Measurements from ENCODE around the gene OSCAR.

Gene OSCAR

GRCh38 chr19:54084410-54084809 lies 16.2 kb downstream of the OSCAR start:
- no peak for DNase-seq
- TF ChIP-seq POLR2A (IDR thresholded peaks at IDR 0.05; ENCODE audit: low read length) (no peak), GATA1 (IDR thresholded peaks at IDR 0.05; ENCODE audit: low read depth, low read length) (no peak)

DNA sequence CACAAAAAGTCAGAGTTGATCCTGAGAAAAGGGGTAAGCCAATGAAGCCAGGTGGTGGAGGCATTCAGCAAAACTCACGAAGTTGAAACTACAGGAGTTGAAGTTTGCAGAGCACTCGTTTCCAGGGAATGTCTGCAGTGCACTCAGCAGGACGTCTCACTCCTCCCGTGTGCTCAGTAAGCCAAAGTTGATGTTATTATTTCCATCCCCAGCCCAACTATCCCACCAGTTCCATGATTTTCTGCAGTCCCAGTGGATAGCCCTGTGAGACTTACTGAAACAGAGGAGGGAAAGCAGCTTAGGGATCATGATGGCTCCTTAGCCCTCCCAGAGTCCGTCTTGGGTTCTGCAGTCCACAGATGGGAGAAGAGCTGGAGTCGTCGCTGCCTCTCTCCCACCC lies 19.6 kb downstream of the OSCAR start, which contains the start of gene TARM1:
TSS of gene TARM1 (minus strand) at position 334 of the 400 bp plus-strand sequence. CDS start at position 309, 25 bp downstream.
- no peak for DNase-seq
- TF ChIP-seq GATA1 (IDR thresholded peaks at IDR 0.05; ENCODE audit: low read depth, low read length), result no peak
- no peak for TF ChIP-seq POLR2A (IDR thresholded peaks at IDR 0.05; ENCODE audit: low read length)

- no peak for DNase-seq
- no peak for TF ChIP-seq GATA1 (IDR thresholded peaks at IDR 0.05; ENCODE audit: low read depth, low read length)
- no peak for TF ChIP-seq POLR2A (IDR thresholded peaks at IDR 0.05; ENCODE audit: low read length)
These were observed 23.3 kb downstream of the OSCAR start for GRCh38 chr19:54077334-54077733.

GRCh38 chr19:54074851-54075250 lies 25.8 kb downstream of the OSCAR start:
- DNase-seq, result no peak
- TF ChIP-seq GATA1 (IDR thresholded peaks at IDR 0.05; ENCODE audit: low read depth, low read length) (no peak), POLR2A (IDR thresholded peaks at IDR 0.05; ENCODE audit: low read length) (no peak)

DNA sequence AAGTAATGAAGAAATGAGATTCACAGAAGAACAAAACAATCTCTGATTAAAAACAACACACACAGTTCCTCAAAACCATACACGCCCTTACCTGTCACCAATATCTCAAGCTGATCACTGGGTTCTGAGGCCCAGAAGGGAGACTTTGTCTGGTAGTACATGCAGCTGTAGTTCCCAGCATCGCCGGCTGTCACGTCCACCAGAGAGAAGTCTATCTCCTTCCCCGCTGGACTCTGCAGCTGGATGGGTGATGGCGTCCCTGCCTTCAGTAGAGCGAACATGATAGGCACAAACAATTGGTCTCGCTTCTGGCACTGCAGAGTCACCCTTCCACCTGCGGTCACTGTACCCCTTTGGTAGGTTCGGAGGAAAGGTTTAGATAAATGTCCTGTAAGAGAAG lies 26.8 kb downstream of the OSCAR start:
- TF ChIP-seq GATA1 (IDR thresholded peaks at IDR 0.05; ENCODE audit: low read depth, low read length), result no peak
- no peak for TF ChIP-seq POLR2A (IDR thresholded peaks at IDR 0.05; ENCODE audit: low read length)

DNA sequence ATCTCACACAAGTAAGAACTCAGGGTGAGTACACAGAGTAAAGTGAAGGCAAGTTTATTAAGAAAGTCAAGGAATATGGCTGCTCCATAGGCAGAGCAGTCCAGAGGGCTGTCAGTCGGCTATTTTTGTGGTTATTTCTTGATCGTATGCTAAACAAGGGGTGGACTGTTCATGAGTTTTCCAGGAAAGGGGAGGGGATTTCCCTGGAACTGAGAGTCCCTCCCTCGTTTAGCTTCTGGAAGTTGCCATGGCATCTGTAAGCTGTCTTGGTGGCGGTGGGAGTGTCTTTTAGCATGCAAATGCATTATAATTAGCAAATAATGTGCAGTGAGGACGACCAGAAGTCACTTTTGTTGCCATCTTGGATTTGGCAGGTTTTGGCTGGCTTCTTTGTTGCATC lies 31.1 kb downstream of the OSCAR start:
- TF ChIP-seq GATA1 (IDR thresholded peaks at IDR 0.05; ENCODE audit: low read depth, low read length), result no peak
- TF ChIP-seq POLR2A (IDR thresholded peaks at IDR 0.05; ENCODE audit: low read length), result no peak
- DNase-seq, result no peak

More for the DNA sequence above, 26.8 kb downstream of the OSCAR start:
- DNase-seq, result no peak

- no peak for DNase-seq
- TF ChIP-seq GATA1 (IDR thresholded peaks at IDR 0.05; ENCODE audit: low read depth, low read length) (no peak), POLR2A (IDR thresholded peaks at IDR 0.05; ENCODE audit: low read length) (no peak)
These were observed 37.1 kb downstream of the OSCAR start, which contains the start of gene VSTM1 for GRCh38 chr19:54063350-54064116. VSTM1 (minus strand) TSS chr19:54063897; CDS start chr19:54063777, 120 bp downstream.

- no peak for TF ChIP-seq POLR2A (IDR thresholded peaks at IDR 0.05; ENCODE audit: low read length)
- TF ChIP-seq GATA1 (IDR thresholded peaks at IDR 0.05; ENCODE audit: low read depth, low read length), result no peak
These were observed 38.0 kb downstream of the OSCAR start for GRCh38 chr19:54062643-54063042.

GRCh38 chr19:54047616-54048015 lies 53.0 kb downstream of the OSCAR start:
- DNase-seq, result no peak
- TF ChIP-seq GATA1 (IDR thresholded peaks at IDR 0.05; ENCODE audit: low read depth, low read length) (no peak), POLR2A (IDR thresholded peaks at IDR 0.05; ENCODE audit: low read length) (no peak)

More at GRCh38 chr19:54062643-54063042, 38.0 kb downstream of the OSCAR start:
- no peak for DNase-seq

GRCh38 chr19:54045771-54046170 lies 54.8 kb downstream of the OSCAR start:
- no peak for TF ChIP-seq GATA1 (IDR thresholded peaks at IDR 0.05; ENCODE audit: low read depth, low read length)
- TF ChIP-seq POLR2A (IDR thresholded peaks at IDR 0.05; ENCODE audit: low read length), result no peak

More at GRCh38 chr19:54045771-54046170, 54.8 kb downstream of the OSCAR start:
- DNase-seq, result no peak

Data from erythroblast (primary cell).